ENCODE measurements around the gene PRR30.

- TF ChIP-seq CTCF (IDR thresholded peaks at IDR 0.05 in 2 of 3, conservative IDR thresholded peaks at IDR 0.05 in 1 of 3; ENCODE audit: control insufficient read depth in 2 of 3, extremely low read depth in 1 of 3, insufficient read depth in 1 of 3, low read depth in 3 of 3, low read length in 3 of 3) (no peak), KDM1A (IDR thresholded peaks at IDR 0.05; ENCODE audit: borderline replicate concordance) (no peak), REST (IDR thresholded peaks at IDR 0.05; ENCODE audit: low read depth, low read length) (no peak), SP1 (IDR thresholded peaks at IDR 0.05; ENCODE audit: low read depth, low read length) (no peak), MTA3 (IDR thresholded peaks at IDR 0.05; ENCODE audit: borderline replicate concordance, low read length) (no peak), CEBPB (IDR thresholded peaks at IDR 0.05; ENCODE audit: borderline replicate concordance in 1 of 2, low read depth in 2 of 2, low read length in 2 of 2) (no peak), MYC (IDR thresholded peaks at IDR 0.05; ENCODE audit: insufficient read depth, insufficient read length, insufficient replicate concordance, low read length, severe bottlenecking) (no peak), CBX5 (IDR thresholded peaks at IDR 0.05; ENCODE audit: low read depth) (no peak)
Observed at GRCh38 chr2:27096748-27097297, 42.4 kb downstream of the PRR30 start.

Data from GM12878 (cell line).